ENCODE measurements around the gene DAB1. TPM values are rescaled to one million over a fixed set of nuclear protein-coding genes. Genes with fewer than 3 reads are reported as not detected.

The DAB1 gene
- total RNA-seq, 1 donor from 2014 or later = 14.6 TPM

DNA sequence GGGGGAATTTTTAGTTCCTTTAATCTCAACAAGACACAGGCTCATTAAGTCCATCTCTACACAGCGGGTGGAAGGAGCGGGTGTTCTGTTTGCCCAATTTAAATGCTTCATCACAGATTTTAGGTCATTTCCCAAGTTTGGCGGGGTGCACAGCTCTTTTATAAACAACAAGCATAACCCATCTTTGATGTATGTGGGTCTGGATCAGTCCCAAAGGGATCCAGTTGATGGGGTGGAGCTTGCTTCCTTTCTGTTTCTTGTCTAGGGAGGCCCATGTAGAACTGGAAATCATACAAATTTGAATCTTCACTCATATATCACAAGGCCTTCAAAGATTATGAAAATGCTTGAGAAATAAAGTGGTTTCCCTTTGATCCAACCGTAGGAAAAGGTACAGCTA, 317.6 kb downstream of the DAB1 start:
- Histone ChIP-seq H3K79me2 (ENCODE audit: low read depth) (no peaks in the 10 kb centered on the region), H3K4me2 (peak overlapping the region; percentile 36), H3K9me3 (ENCODE audit: low read depth) (no peaks in the 10 kb centered on the region), H3F3A (ENCODE audit: low read depth) (peaks cover 14% of the 10 kb centered on the region), H3K4me3 (no peak overlapping the region), H2AFZ (replicated peaks) (no peak overlapping the region), H3K4me1 (peaks cover 48% of the 10 kb centered on the region), H4K20me1 (ENCODE audit: low read depth) (no peaks in the 10 kb centered on the region), H3K27me3 (no peaks in the 10 kb centered on the region), H3K9ac (no peak overlapping the region), H3K27ac (no peak overlapping the region), H3K36me3 (no peaks in the 10 kb centered on the region)
- TF ChIP-seq, protein P1, sequence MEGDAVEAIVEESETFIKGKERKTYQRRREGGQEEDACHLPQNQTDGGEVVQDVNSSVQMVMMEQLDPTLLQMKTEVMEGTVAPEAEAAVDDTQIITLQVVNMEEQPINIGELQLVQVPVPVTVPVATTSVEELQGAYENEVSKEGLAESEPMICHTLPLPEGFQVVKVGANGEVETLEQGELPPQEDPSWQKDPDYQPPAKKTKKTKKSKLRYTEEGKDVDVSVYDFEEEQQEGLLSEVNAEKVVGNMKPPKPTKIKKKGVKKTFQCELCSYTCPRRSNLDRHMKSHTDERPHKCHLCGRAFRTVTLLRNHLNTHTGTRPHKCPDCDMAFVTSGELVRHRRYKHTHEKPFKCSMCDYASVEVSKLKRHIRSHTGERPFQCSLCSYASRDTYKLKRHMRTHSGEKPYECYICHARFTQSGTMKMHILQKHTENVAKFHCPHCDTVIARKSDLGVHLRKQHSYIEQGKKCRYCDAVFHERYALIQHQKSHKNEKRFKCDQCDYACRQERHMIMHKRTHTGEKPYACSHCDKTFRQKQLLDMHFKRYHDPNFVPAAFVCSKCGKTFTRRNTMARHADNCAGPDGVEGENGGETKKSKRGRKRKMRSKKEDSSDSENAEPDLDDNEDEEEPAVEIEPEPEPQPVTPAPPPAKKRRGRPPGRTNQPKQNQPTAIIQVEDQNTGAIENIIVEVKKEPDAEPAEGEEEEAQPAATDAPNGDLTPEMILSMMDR (IDR thresholded peaks at IDR 0.05) = no peak
- no peak for TF ChIP-seq EZH2phosphoT487 (IDR thresholded peaks at IDR 0.05)
- no peak for TF ChIP-seq EZH2 (IDR thresholded peaks at IDR 0.05)
- Mint-ChIP-seq H3K27me3 (ENCODE audit: insufficient read depth, low read depth) (peaks cover 2% of the 10 kb centered on the region), H3K27ac (no peak overlapping the region), H3K4me1 (peaks cover 62% of the 10 kb centered on the region), H3K9me3 (no peaks in the 10 kb centered on the region), H3K36me3 (no peaks in the 10 kb centered on the region), H3K4me3 (no peak overlapping the region)
- DNase-seq (ENCODE audit: low spot score) = no peak

- DNase-seq (ENCODE audit: low spot score) = no peak
- Histone ChIP-seq H3F3A (ENCODE audit: low read depth) (peaks cover 16% of the 10 kb centered on the region), H3K4me2 (peak overlapping the region; percentile 8), H3K9ac (no peak overlapping the region), H3K27me3 (no peaks in the 10 kb centered on the region), H2AFZ (replicated peaks) (no peak overlapping the region), H3K4me3 (no peak overlapping the region), H4K20me1 (ENCODE audit: low read depth) (no peaks in the 10 kb centered on the region), H3K4me1 (peaks cover 44% of the 10 kb centered on the region), H3K9me3 (ENCODE audit: low read depth) (no peaks in the 10 kb centered on the region), H3K79me2 (ENCODE audit: low read depth) (no peaks in the 10 kb centered on the region), H3K27ac (peak overlapping the region; percentile 57), H3K36me3 (no peaks in the 10 kb centered on the region)
- H3K36me3 Mint-ChIP-seq = no peaks in the 10 kb centered on the region
- peaks cover 57% of the 10 kb centered on the region for H3K4me1 Mint-ChIP-seq
- peaks cover 4% of the 10 kb centered on the region for H3K27me3 Mint-ChIP-seq (ENCODE audit: insufficient read depth, low read depth)
- TF ChIP-seq EZH2phosphoT487 (IDR thresholded peaks at IDR 0.05) (no peak), EZH2 (IDR thresholded peaks at IDR 0.05) (no peak)
- TF ChIP-seq, protein P1 (IDR thresholded peaks at IDR 0.05) = no peak
- H3K4me3 Mint-ChIP-seq = no peak overlapping the region
- no peaks in the 10 kb centered on the region for H3K9me3 Mint-ChIP-seq
- H3K27ac Mint-ChIP-seq = no peak overlapping the region
These were observed 321.1 kb downstream of the DAB1 start for GRCh38 chr1:57102561-57103326.

- Mint-ChIP-seq H3K4me1 (peaks cover 61% of the 10 kb centered on the region), H3K36me3 (no peaks in the 10 kb centered on the region), H3K27ac (peak overlapping the region; percentile 57), H3K27me3 (ENCODE audit: insufficient read depth, low read depth) (peaks cover 4% of the 10 kb centered on the region), H3K9me3 (no peaks in the 10 kb centered on the region), H3K4me3 (no peak overlapping the region)
- TF ChIP-seq, protein P1 (IDR thresholded peaks at IDR 0.05) = no peak
- TF ChIP-seq EZH2phosphoT487 (IDR thresholded peaks at IDR 0.05) = no peak
- TF ChIP-seq EZH2 (IDR thresholded peaks at IDR 0.05) = no peak
- Histone ChIP-seq H3K9ac (no peak overlapping the region), H3K4me1 (peaks cover 50% of the 10 kb centered on the region), H3K36me3 (no peaks in the 10 kb centered on the region), H3K9me3 (ENCODE audit: low read depth) (no peaks in the 10 kb centered on the region), H4K20me1 (ENCODE audit: low read depth) (no peaks in the 10 kb centered on the region), H3K4me3 (no peak overlapping the region), H3K79me2 (ENCODE audit: low read depth) (no peaks in the 10 kb centered on the region), H3F3A (ENCODE audit: low read depth) (peaks cover 19% of the 10 kb centered on the region), H3K27me3 (no peaks in the 10 kb centered on the region), H2AFZ (replicated peaks) (no peak overlapping the region), H3K4me2 (peak overlapping the region; percentile 5), H3K27ac (no peak overlapping the region)
- DNase-seq (ENCODE audit: low spot score) = no peak
These were observed 322.7 kb downstream of the DAB1 start for GRCh38 chr1:57101209-57101608.

Data from neural progenitor cell (in vitro differentiated cells).